Neural progenitor cell (in vitro differentiated cells): ENCODE measurements around the gene MAGEE2. TPM values are rescaled to one million over a fixed set of nuclear protein-coding genes. Genes with fewer than 3 reads are reported as not detected.
"Not testable (repeated sequence)": the region's sequence is repeated elsewhere in the genome, so short reads cannot be mapped to it uniquely, and the experiment has no call there.

Experiments
- DNase-seq: peaks from one replicate; pipeline ENCODE4 v3.0.0-alpha.2; 2016; ENCODE audit warnings: low spot score
- H2AFZ ChIP-seq: fragments of 200-600 bp; sonication (generic); replicated peaks from 2 replicates; pipeline ENCODE4 v1.6.1; 2016; ENCODE audit warnings: antibody characterized with exemption
- H3F3A ChIP-seq: fragments of 200-600 bp; sonication (generic); 2 replicates; pipeline ENCODE4 v1.6.1; 2016; ENCODE audit warnings: antibody characterized with exemption, low read depth
- H3K27ac ChIP-seq: fragments of 200-600 bp; sonication (generic); 2 replicates; pipeline ENCODE4 v1.5.1; 2016; ENCODE audit warnings: mild to moderate bottlenecking
- H3K27me3 ChIP-seq: fragments of 200-600 bp; sonication (generic); 2 replicates; pipeline ENCODE4 v1.6.1; 2016; ENCODE audit warnings: mild to moderate bottlenecking, moderate library complexity
- H3K36me3 ChIP-seq: fragments of 200-600 bp; sonication (generic); 2 replicates; pipeline ENCODE4 v1.5.1; 2016
- H3K4me1 ChIP-seq: fragments of 200-600 bp; sonication (generic); 2 replicates; pipeline ENCODE4 v1.6.1; 2016; ENCODE audit warnings: mixed run types
- H3K4me2 ChIP-seq: fragments of 200-600 bp; sonication (generic); 2 replicates; pipeline ENCODE4 v1.6.1; 2016
- H3K4me3 ChIP-seq: fragments of 200-600 bp; sonication (generic); 2 replicates; pipeline ENCODE4 v1.5.1; 2016
- H3K79me2 ChIP-seq: fragments of 200-600 bp; sonication (generic); 2 replicates; pipeline ENCODE4 v1.6.1; 2016; ENCODE audit warnings: low read depth
- H3K9ac ChIP-seq: fragments of 200-600 bp; sonication (generic); 2 replicates; pipeline ENCODE4 v1.6.1; 2016
- H3K9me3 ChIP-seq: fragments of 200-600 bp; sonication (generic); 2 replicates; pipeline ENCODE4 v1.5.1; 2016; ENCODE audit warnings: low read depth
- H4K20me1 ChIP-seq: fragments of 200-600 bp; sonication (generic); 2 replicates; pipeline ENCODE4 v1.6.1; 2016; ENCODE audit warnings: low read depth
- H3K27ac Mint-ChIP-seq: 3 replicates; pipeline ENCODE4 v1.8.0; 2021; ENCODE audit warnings: mixed read lengths
- H3K27me3 Mint-ChIP-seq: 2 replicates; pipeline ENCODE4 v1.8.0; 2022; ENCODE audit warnings: low read depth, mild to moderate bottlenecking, inconsistent platforms, moderate library complexity, mixed read lengths; ENCODE audit not compliant: insufficient read depth
- H3K36me3 Mint-ChIP-seq: 3 replicates; pipeline ENCODE4 v1.8.0; 2021; ENCODE audit warnings: mixed read lengths
- H3K4me1 Mint-ChIP-seq: 3 replicates; pipeline ENCODE4 v1.8.0; 2021; ENCODE audit warnings: mixed read lengths
- H3K4me3 Mint-ChIP-seq: 3 replicates; pipeline ENCODE4 v1.8.0; 2021; ENCODE audit warnings: mild to moderate bottlenecking, moderate library complexity, mixed read lengths
- H3K9me3 Mint-ChIP-seq: 3 replicates; pipeline ENCODE4 v1.8.0; 2020; ENCODE audit warnings: mixed read lengths
- EZH2 ChIP-seq: fragments of 200-600 bp; sonication (generic); IDR thresholded peaks from 2 replicates; pipeline ENCODE4 v1.6.1; 2017; ENCODE audit warnings: antibody characterized with exemption, mild to moderate bottlenecking, moderate library complexity
- EZH2phosphoT487 ChIP-seq: fragments of 200-600 bp; sonication (generic); IDR thresholded peaks from 2 replicates; pipeline ENCODE4 v1.6.1; 2017; ENCODE audit warnings: antibody characterized with exemption
- total RNA-seq: library from RNA; depleted of rRNA; stranded (reverse); fragments of >200 nt; gene quantifications from 2 replicates; pipeline ENCODE4 v1.2.3, GENCODE V29; 2015; ENCODE audit warnings: low replicate concordance
- TF ChIP-seq, protein P1 (sequence below): fragments of 200-600 bp; sonication (generic); IDR thresholded peaks from 2 replicates; pipeline ENCODE4 v1.5.1; 2017; ENCODE audit warnings: antibody characterized with exemption, mild to moderate bottlenecking

The MAGEE2 gene
- total RNA-seq, result not detected in 2 replicates

GRCh38 chrX:75784680-75785491 is at the start of gene MAGEE2:
MAGEE2 (minus strand) TSS chrX:75785254; CDS start chrX:75785051, 203 bp downstream.
- Mint-ChIP-seq H3K27me3 (peaks cover 6% of the 10 kb centered on the region), H3K36me3 (no peaks in the 10 kb centered on the region), H3K4me1 (no peaks in the 10 kb centered on the region), H3K9me3 (peaks cover 10% of the 10 kb centered on the region), H3K27ac (no peak within 1 kb of the TSS), H3K4me3 (no peak within 1 kb of the TSS)
- no peak within 1 kb of the TSS for H3K4me2 ChIP-seq
- no peak for DNase-seq
- no peak within 1 kb of the TSS for H2AFZ ChIP-seq
- TF ChIP-seq, protein P1, sequence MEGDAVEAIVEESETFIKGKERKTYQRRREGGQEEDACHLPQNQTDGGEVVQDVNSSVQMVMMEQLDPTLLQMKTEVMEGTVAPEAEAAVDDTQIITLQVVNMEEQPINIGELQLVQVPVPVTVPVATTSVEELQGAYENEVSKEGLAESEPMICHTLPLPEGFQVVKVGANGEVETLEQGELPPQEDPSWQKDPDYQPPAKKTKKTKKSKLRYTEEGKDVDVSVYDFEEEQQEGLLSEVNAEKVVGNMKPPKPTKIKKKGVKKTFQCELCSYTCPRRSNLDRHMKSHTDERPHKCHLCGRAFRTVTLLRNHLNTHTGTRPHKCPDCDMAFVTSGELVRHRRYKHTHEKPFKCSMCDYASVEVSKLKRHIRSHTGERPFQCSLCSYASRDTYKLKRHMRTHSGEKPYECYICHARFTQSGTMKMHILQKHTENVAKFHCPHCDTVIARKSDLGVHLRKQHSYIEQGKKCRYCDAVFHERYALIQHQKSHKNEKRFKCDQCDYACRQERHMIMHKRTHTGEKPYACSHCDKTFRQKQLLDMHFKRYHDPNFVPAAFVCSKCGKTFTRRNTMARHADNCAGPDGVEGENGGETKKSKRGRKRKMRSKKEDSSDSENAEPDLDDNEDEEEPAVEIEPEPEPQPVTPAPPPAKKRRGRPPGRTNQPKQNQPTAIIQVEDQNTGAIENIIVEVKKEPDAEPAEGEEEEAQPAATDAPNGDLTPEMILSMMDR, result no peak
- TF ChIP-seq EZH2 (no peak), EZH2phosphoT487 (no peak)
- H3K27me3 ChIP-seq, result no peaks in the 10 kb centered on the region
- H3K27ac ChIP-seq, result no peak within 1 kb of the TSS
- no peaks in the 10 kb centered on the region for H4K20me1 ChIP-seq
- no peaks in the 10 kb centered on the region for H3K4me1 ChIP-seq
- H3K4me3 ChIP-seq, result no peak within 1 kb of the TSS
- H3K9ac ChIP-seq, result no peak within 1 kb of the TSS
- H3K36me3 ChIP-seq, result peaks cover 6% of the 10 kb centered on the region
- H3K79me2 ChIP-seq, result no peaks in the 10 kb centered on the region
- H3F3A ChIP-seq, result no peaks in the 10 kb centered on the region
- peaks cover 6% of the 10 kb centered on the region for H3K9me3 ChIP-seq

- peaks cover 10% of the 10 kb centered on the region for H3K9me3 Mint-ChIP-seq
These were observed 1.2 kb upstream of the MAGEE2 start for GRCh38 chrX:75786290-75786689.

DNA sequence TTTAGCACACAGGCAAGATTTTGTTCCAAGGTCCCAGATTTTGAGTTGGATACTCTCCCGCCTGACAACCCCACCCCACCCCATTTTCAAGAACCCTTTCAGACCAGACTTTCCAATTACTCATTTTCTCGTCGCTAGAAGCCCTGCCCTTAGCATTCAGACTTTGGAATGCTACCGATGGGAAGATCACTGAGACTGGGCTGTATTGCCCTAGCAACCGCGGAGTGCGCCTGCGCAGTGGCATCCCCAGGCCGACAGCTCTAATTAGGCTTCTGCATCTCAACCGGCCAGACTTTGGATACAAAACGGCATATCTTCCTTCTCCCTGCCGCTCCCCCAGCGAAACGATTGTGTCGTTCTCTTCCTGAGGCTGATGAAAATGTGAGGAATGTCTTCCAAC is 3.4 kb downstream of the MAGEE2 start:
- Mint-ChIP-seq H3K9me3 (peaks cover 10% of the 10 kb centered on the region), H3K27me3 (peaks cover 6% of the 10 kb centered on the region), H3K4me3 (no peak overlapping the region), H3K4me1 (no peaks in the 10 kb centered on the region), H3K36me3 (no peaks in the 10 kb centered on the region), H3K27ac (no peak overlapping the region)
- Histone ChIP-seq H3K36me3 (no peaks in the 10 kb centered on the region), H3F3A (no peaks in the 10 kb centered on the region), H4K20me1 (no peaks in the 10 kb centered on the region), H3K4me2 (no peak overlapping the region), H3K27ac (no peak overlapping the region), H3K79me2 (no peaks in the 10 kb centered on the region), H3K27me3 (no peaks in the 10 kb centered on the region), H3K9ac (no peak overlapping the region), H2AFZ (no peak overlapping the region), H3K4me1 (no peaks in the 10 kb centered on the region), H3K9me3 (no peaks in the 10 kb centered on the region), H3K4me3 (no peak overlapping the region)
- TF ChIP-seq, protein P1, result no peak
- TF ChIP-seq EZH2phosphoT487, result no peak
- no peak for TF ChIP-seq EZH2
- DNase-seq, result peak; percentile 15

More at GRCh38 chrX:75786290-75786689, 1.2 kb upstream of the MAGEE2 start:
- Histone ChIP-seq H3K27ac (no peak overlapping the region), H3K4me2 (no peak overlapping the region), H3K4me3 (no peak overlapping the region), H4K20me1 (no peaks in the 10 kb centered on the region), H3K4me1 (no peaks in the 10 kb centered on the region), H3F3A (no peaks in the 10 kb centered on the region), H2AFZ (no peak overlapping the region), H3K9ac (no peak overlapping the region), H3K9me3 (peaks cover 12% of the 10 kb centered on the region), H3K79me2 (no peaks in the 10 kb centered on the region), H3K36me3 (peaks cover 6% of the 10 kb centered on the region), H3K27me3 (no peaks in the 10 kb centered on the region)
- Mint-ChIP-seq H3K27me3 (peaks cover 6% of the 10 kb centered on the region), H3K4me1 (no peaks in the 10 kb centered on the region), H3K27ac (no peak overlapping the region), H3K4me3 (no peak overlapping the region), H3K36me3 (no peaks in the 10 kb centered on the region)
- no peak for DNase-seq
- TF ChIP-seq EZH2phosphoT487 (no peak), EZH2 (no peak)
- TF ChIP-seq, protein P1, result no peak

DNA sequence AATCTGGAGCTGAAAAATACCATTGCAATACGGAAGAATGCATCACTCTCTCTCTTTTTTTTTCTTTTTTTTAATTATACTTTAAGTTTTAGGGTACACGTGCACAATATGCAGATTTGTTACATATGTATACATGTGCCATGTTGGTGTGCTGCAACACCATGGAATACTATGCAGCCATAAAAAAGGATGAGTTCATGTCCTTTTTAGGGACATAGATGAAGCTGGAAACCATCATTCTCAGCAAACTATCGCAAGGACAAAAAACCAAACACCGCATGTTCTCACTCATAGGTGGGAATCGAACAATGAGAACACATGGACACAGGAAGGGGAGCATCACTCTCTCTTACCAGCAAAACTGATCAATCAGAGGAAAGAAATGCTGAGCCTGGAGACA is 17.0 kb downstream of the MAGEE2 start:
- H3K36me3 Mint-ChIP-seq, H4K20me1 ChIP-seq, H3K4me1 Mint-ChIP-seq, H2AFZ ChIP-seq, H3K27ac Mint-ChIP-seq, H3K36me3 ChIP-seq, H3K79me2 ChIP-seq, H3K9me3 ChIP-seq, H3K9ac ChIP-seq, H3K4me3 Mint-ChIP-seq, H3K27me3 Mint-ChIP-seq, H3K9me3 Mint-ChIP-seq, H3K4me1 ChIP-seq, H3K27me3 ChIP-seq, H3K4me2 ChIP-seq, H3K4me3 ChIP-seq, H3F3A ChIP-seq, DNase-seq, H3K27ac ChIP-seq: not testable (repeated sequence)
